Measurements from ENCODE around the gene HEXIM2. TPM values are rescaled to one million over a fixed set of nuclear protein-coding genes. Genes with fewer than 3 reads are reported as not detected.

Gene HEXIM2
- total and polyA plus RNA-seq, 2 of the 13 experiments (the other 11 are each of a cell fraction or from before 2014, with no cell fraction given) = 27.1 to 32.4 TPM

DNA sequence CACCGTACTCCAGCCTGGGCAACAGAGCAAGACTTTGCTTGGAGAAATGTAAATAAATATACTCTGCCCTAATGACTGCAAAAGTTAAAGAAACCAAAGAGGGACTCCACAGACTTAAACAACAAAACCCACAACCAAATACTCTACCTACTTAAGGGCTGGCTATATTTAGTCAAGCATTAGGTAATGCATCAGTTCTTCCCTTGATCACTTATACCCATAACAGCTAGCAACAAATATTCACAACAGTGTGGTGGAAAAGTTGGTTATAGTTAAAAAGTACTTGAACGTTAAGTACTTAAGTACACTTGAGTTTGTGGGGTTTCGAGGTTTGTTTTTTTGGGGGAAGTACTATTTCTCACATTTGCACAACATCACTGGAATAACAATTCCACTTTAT lies 5.4 kb upstream of the HEXIM2 start:
- DNase-seq (ENCODE audit: low spot score) (no peak), FAIRE-seq (no peak), ATAC-seq (no peak)
- H3K79me2 ChIP-seq (ENCODE audit: insufficient read depth, low read length) = peaks cover 19% of the 10 kb centered on the region
- peaks cover 7% of the 10 kb centered on the region for H4K20me1 ChIP-seq (ENCODE audit: insufficient read depth, low read length)
- POLR2A ChIA-PET = interaction anchor here (1.0 to 24.3 kb wide), 4 partner anchors 1 to 42 kb away, joined by 3 to 2487 read pairs (median 1519); partner anchors contain the start of genes ACBD4, HEXIM1 and HEXIM2
- BruUV-seq (replicated peaks) = no TSS peak
- H3K9me3 ChIP-seq (ENCODE audit: low read length) = no peaks in the 10 kb centered on the region
- no peaks in the 10 kb centered on the region for H3K27me3 ChIP-seq (ENCODE audit: control insufficient read depth in 1 of 2, insufficient read depth in 2 of 2, low read length in 2 of 2)
- in situ Hi-C loops (cut with HindIII; ENCODE audit: extremely low pct_ligation_motif_present, low pct_unique_long_range_greater_than_20kb) = no loop called here
- CTCF ChIA-PET (ENCODE audit: low intra/inter-chr PET ratio, low total read pairs) = no interaction called here
- no peaks in the 10 kb centered on the region for H3K36me3 ChIP-seq (replicated peaks in 1 of 2; ENCODE audit: control insufficient read depth in 1 of 2, insufficient read depth in 2 of 2, low read length in 2 of 2)
- no peak for TF ChIP-seq ZNF550 (CRISPR knock-in tag; IDR thresholded peaks at IDR 0.05; ENCODE audit: borderline replicate concordance)
- no peak for TF ChIP-seq SRF (IDR thresholded peaks at IDR 0.05; ENCODE audit: low read depth, low read length)
- no peak for TF ChIP-seq ZNF557 (CRISPR knock-in tag; IDR thresholded peaks at IDR 0.05)
- no peak for TF ChIP-seq ZSCAN12 (CRISPR knock-in tag; IDR thresholded peaks at IDR 0.05)
- TF ChIP-seq, protein P1, sequence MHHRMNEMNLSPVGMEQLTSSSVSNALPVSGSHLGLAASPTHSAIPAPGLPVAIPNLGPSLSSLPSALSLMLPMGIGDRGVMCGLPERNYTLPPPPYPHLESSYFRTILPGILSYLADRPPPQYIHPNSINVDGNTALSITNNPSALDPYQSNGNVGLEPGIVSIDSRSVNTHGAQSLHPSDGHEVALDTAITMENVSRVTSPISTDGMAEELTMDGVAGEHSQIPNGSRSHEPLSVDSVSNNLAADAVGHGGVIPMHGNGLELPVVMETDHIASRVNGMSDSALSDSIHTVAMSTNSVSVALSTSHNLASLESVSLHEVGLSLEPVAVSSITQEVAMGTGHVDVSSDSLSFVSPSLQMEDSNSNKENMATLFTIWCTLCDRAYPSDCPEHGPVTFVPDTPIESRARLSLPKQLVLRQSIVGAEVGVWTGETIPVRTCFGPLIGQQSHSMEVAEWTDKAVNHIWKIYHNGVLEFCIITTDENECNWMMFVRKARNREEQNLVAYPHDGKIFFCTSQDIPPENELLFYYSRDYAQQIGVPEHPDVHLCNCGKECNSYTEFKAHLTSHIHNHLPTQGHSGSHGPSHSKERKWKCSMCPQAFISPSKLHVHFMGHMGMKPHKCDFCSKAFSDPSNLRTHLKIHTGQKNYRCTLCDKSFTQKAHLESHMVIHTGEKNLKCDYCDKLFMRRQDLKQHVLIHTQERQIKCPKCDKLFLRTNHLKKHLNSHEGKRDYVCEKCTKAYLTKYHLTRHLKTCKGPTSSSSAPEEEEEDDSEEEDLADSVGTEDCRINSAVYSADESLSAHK (CRISPR knock-in tag; IDR thresholded peaks at IDR 0.05; ENCODE audit: borderline replicate concordance) = no peak
- no peak for TF ChIP-seq MTA1 (CRISPR knock-in tag; IDR thresholded peaks at IDR 0.05; ENCODE audit: borderline replicate concordance)
- no peak for TF ChIP-seq FOXO1 (CRISPR knock-in tag; IDR thresholded peaks at IDR 0.05)
- intact Hi-C loops (cut with micrococcal nuclease; ENCODE audit: unreplicated experiment) = no loop called here
- H3K9ac ChIP-seq (ENCODE audit: insufficient read depth, low read depth, low read length) = no peak overlapping the region
- 97% methylated on average over 3 of the region's 3 CpGs for WGBS (ENCODE audit: low lambda C conversion rate)
- peaks cover 35% of the 10 kb centered on the region for H3K4me1 ChIP-seq (ENCODE audit: insufficient read depth, low read length)
- no peak overlapping the region for H3K4me3 ChIP-seq (replicated peaks in 1 of 3; ENCODE audit: insufficient read depth in 1 of 3, low read depth in 2 of 3, low read length in 3 of 3)
- no peak overlapping the region for H3K4me2 ChIP-seq (ENCODE audit: low read depth, low read length)
- H2AFZ ChIP-seq (ENCODE audit: low read length) = no peak overlapping the region
- H3K27ac ChIP-seq (ENCODE audit: extremely low read length, insufficient read depth, low read length) = no peak overlapping the region
